Measurements from ENCODE around the gene MID1. TPM values are rescaled to one million over a fixed set of nuclear protein-coding genes. Genes with fewer than 3 reads are reported as not detected.

MID1 gene
- total RNA-seq, 2 donors from 2014 or later = 38.3 to 44.9 TPM

- intact Hi-C loops (cut with DNase I) = no loop called here
- no peaks in the 10 kb centered on the region for H3K27me3 ChIP-seq
- H3K36me3 ChIP-seq = no peaks in the 10 kb centered on the region
- no peak overlapping the region for H3K9ac ChIP-seq (ENCODE audit: low read depth in 2 of 2, low read length in 2 of 2)
- no peak overlapping the region for H3K27ac ChIP-seq
- H3K4me3 ChIP-seq = no peak overlapping the region
- no peak for TF ChIP-seq CTCF (IDR thresholded peaks at IDR 0.05)
- no peaks in the 10 kb centered on the region for H3K4me1 ChIP-seq
- no peak for DNase-seq
- no peaks in the 10 kb centered on the region for H3K9me3 ChIP-seq
Observed at GRCh38 chrX:10554612-10555270, 65.6 kb downstream of the MID1 start.

- H3K4me1 ChIP-seq = no peaks in the 10 kb centered on the region
- no peaks in the 10 kb centered on the region for H3K27me3 ChIP-seq
- intact Hi-C loops (cut with DNase I) = no loop called here
- H3K36me3 ChIP-seq = no peaks in the 10 kb centered on the region
- TF ChIP-seq CTCF (IDR thresholded peaks at IDR 0.05) = no peak
- H3K4me3 ChIP-seq = no peak overlapping the region
- DNase-seq = peak; percentile 73
- H3K9me3 ChIP-seq = no peaks in the 10 kb centered on the region
- no peak overlapping the region for H3K27ac ChIP-seq
- no peak overlapping the region for H3K9ac ChIP-seq (ENCODE audit: low read depth in 2 of 2, low read length in 2 of 2)
Observed at GRCh38 chrX:10549280-10549679, 71.1 kb downstream of the MID1 start.

GRCh38 chrX:10548688-10549087 is 71.7 kb downstream of the MID1 start:
- no peak for DNase-seq
- Histone ChIP-seq H3K27me3 (no peaks in the 10 kb centered on the region), H3K4me3 (no peak overlapping the region), H3K9ac (ENCODE audit: low read depth in 2 of 2, low read length in 2 of 2) (no peak overlapping the region), H3K36me3 (no peaks in the 10 kb centered on the region), H3K9me3 (no peaks in the 10 kb centered on the region), H3K27ac (no peak overlapping the region), H3K4me1 (no peaks in the 10 kb centered on the region)
- TF ChIP-seq CTCF (IDR thresholded peaks at IDR 0.05) = no peak
- intact Hi-C loops (cut with DNase I) = no loop called here

DNA sequence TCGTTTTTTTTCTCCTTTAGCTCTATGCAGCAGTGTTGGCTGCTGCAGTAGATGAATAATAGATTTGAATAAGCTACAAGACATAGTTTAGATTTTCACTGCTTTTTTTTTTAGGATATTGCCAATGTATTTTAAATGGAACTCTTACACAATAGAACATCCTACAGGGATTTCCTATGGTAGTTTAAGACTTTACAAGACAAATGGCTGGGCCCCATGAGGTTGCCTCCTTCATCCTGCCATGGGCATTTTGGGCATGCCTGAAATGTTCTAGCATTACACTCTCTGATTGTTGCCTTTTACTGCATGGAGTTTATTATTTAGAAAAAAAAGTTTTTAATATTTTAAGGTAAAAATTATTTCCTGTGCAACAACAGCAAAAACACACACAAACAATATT is 74.5 kb downstream of the MID1 start:
- intact Hi-C loops (cut with DNase I) = no loop called here
- no peak for TF ChIP-seq CTCF (IDR thresholded peaks at IDR 0.05)
- Histone ChIP-seq H3K9ac (ENCODE audit: low read depth in 2 of 2, low read length in 2 of 2) (no peak overlapping the region), H3K36me3 (no peaks in the 10 kb centered on the region), H3K27ac (no peak overlapping the region), H3K4me3 (no peak overlapping the region), H3K9me3 (no peaks in the 10 kb centered on the region), H3K4me1 (no peaks in the 10 kb centered on the region), H3K27me3 (no peaks in the 10 kb centered on the region)
- DNase-seq = no peak

DNA sequence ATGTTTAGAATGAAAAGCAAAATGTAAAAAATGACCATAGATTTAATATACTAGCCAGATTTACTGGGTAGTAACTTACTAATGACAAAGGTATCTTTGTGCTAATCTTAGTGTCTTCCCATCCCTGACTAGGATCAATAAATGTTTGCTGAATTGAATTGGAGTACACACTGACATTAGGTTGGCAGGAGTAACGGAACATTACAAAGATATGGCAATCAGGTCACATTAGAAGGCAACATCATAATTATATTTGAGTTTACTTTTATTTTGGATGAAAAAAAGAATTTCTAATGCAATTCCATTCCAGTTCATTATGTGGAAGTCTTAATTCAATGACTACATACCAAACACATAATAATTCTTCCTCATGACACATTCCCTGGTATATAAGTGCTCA is 77.8 kb downstream of the MID1 start:
- no peak overlapping the region for H3K27ac ChIP-seq
- intact Hi-C loops (cut with DNase I) = no loop called here
- H3K36me3 ChIP-seq = no peaks in the 10 kb centered on the region
- DNase-seq = no peak
- no peaks in the 10 kb centered on the region for H3K27me3 ChIP-seq
- no peak for TF ChIP-seq CTCF (IDR thresholded peaks at IDR 0.05)
- no peaks in the 10 kb centered on the region for H3K4me1 ChIP-seq
- no peaks in the 10 kb centered on the region for H3K9me3 ChIP-seq
- H3K4me3 ChIP-seq = no peak overlapping the region
- H3K9ac ChIP-seq (ENCODE audit: low read depth in 2 of 2, low read length in 2 of 2) = no peak overlapping the region

Data from colonic mucosa (tissue), 4 donors.